Trophoblast cell (in vitro differentiated cells and primary cell): Measurements from ENCODE around the gene ADORA3.

Experiments used
- DNase-seq, 2 donors: peaks; one replicate each; pipeline ENCODE4 v3.0.0-alpha.2; 2016
- H2AFZ ChIP-seq: 2 replicates; pipeline ENCODE4 v1.6.1; 2013; ENCODE audit warnings: low read length, moderate library complexity, mild to moderate bottlenecking; ENCODE audit not compliant: insufficient read depth, poor library complexity
- H2AK5ac ChIP-seq: 2 replicates; pipeline ENCODE4 v1.6.1; 2013; ENCODE audit warnings: mild to moderate bottlenecking, low read length
- H2BK120ac ChIP-seq: 2 replicates; pipeline ENCODE4 v1.6.1; 2013; ENCODE audit warnings: low read length, mild to moderate bottlenecking, moderate library complexity; ENCODE audit not compliant: insufficient read depth, poor library complexity
- H2BK12ac ChIP-seq: 2 replicates; pipeline ENCODE4 v1.6.1; 2013; ENCODE audit warnings: mild to moderate bottlenecking, low read length, moderate library complexity
- H2BK5ac ChIP-seq: 2 replicates; pipeline ENCODE4 v1.6.1; 2013; ENCODE audit warnings: low read length, low read depth, moderate library complexity, mild to moderate bottlenecking; ENCODE audit not compliant: poor library complexity
- H3K14ac ChIP-seq: 2 replicates; pipeline ENCODE4 v1.6.1; 2013; ENCODE audit warnings: mild to moderate bottlenecking, low read length
- H3K18ac ChIP-seq: 2 replicates; pipeline ENCODE4 v1.6.1; 2013; ENCODE audit warnings: mild to moderate bottlenecking, low read length
- H3K23ac ChIP-seq: 2 replicates; pipeline ENCODE4 v1.6.1; 2013; ENCODE audit warnings: low read length
- H3K27ac ChIP-seq: 2 replicates; pipeline ENCODE4 v1.5.1; 2013; ENCODE audit warnings: low read depth, mild to moderate bottlenecking, inconsistent platforms, low read length, moderate library complexity
- H3K27me3 ChIP-seq: 2 replicates; pipeline ENCODE4 v1.6.1; 2013; ENCODE audit warnings: inconsistent platforms, mild to moderate bottlenecking, low read length, moderate library complexity; ENCODE audit not compliant: insufficient read depth
- H3K36me3 ChIP-seq, 2 experiments: 1 replicate in 1 of 2; 2 replicates in 1 of 2; pipeline ENCODE4 v1.6.1; 2013; ENCODE audit warnings: low read length in 2 of 2, mild to moderate bottlenecking in 2 of 2, moderate library complexity in 1 of 2; ENCODE audit not compliant: insufficient read depth in 2 of 2, control insufficient read depth in 1 of 2
- H3K4ac ChIP-seq: 2 replicates; pipeline ENCODE4 v1.6.1; 2013; ENCODE audit warnings: low read depth, mild to moderate bottlenecking, low read length, moderate library complexity
- H3K4me1 ChIP-seq, 2 experiments: 1 replicate in 1 of 2; 2 replicates in 1 of 2; pipeline ENCODE4 v1.6.1; 2013; ENCODE audit warnings: low read length in 2 of 2, mild to moderate bottlenecking in 2 of 2, moderate library complexity in 1 of 2; ENCODE audit not compliant: insufficient read depth in 2 of 2, control insufficient read depth in 1 of 2
- H3K4me2 ChIP-seq: 2 replicates; pipeline ENCODE4 v1.6.1; 2013; ENCODE audit warnings: inconsistent platforms, mild to moderate bottlenecking, low read length, moderate library complexity
- H3K4me3 ChIP-seq: 2 replicates; pipeline ENCODE4 v1.5.1; 2013; ENCODE audit warnings: mild to moderate bottlenecking, low read depth, low read length, inconsistent platforms
- H3K79me1 ChIP-seq: one replicate; pipeline ENCODE4 v1.6.1; 2013; ENCODE audit warnings: low read length
- H3K79me2 ChIP-seq: 2 replicates; pipeline ENCODE4 v1.6.1; 2013; ENCODE audit warnings: low read length, mild to moderate bottlenecking; ENCODE audit not compliant: control insufficient read depth, insufficient read depth, poor library complexity
- H3K9ac ChIP-seq: 2 replicates; pipeline ENCODE4 v1.6.1; 2013; ENCODE audit warnings: mild to moderate bottlenecking, low read length
- H3K9me3 ChIP-seq: 2 replicates; pipeline ENCODE4 v1.6.1; 2013; ENCODE audit warnings: low read depth, mild to moderate bottlenecking, control low read depth, inconsistent platforms, low read length; ENCODE audit not compliant: insufficient read depth
- H4K12ac ChIP-seq: 2 replicates; pipeline ENCODE4 v1.6.1; 2013; ENCODE audit warnings: low read depth, mild to moderate bottlenecking, low read length, moderate library complexity
- H4K8ac ChIP-seq: 2 replicates; pipeline ENCODE4 v1.6.1; 2013; ENCODE audit warnings: low read depth, mild to moderate bottlenecking, low read length, moderate library complexity
- H4K91ac ChIP-seq: one replicate; pipeline ENCODE4 v1.6.1; 2013; ENCODE audit warnings: low read depth, mild to moderate bottlenecking, low read length, moderate library complexity
- WGBS: extraction: QIAGEN DNeasy Blood & Tissue Kit; methylation state at CpG from one replicate; pipeline ENCODE4 v1.1.7; 2013; ENCODE audit warnings: missing lambda C conversion rate; ENCODE audit not compliant: insufficient read length, insufficient coverage; ENCODE audit errors: extremely low coverage; 5-methylcytosine and 5-hydroxymethylcytosine counted together

The ADORA3 gene

DNA sequence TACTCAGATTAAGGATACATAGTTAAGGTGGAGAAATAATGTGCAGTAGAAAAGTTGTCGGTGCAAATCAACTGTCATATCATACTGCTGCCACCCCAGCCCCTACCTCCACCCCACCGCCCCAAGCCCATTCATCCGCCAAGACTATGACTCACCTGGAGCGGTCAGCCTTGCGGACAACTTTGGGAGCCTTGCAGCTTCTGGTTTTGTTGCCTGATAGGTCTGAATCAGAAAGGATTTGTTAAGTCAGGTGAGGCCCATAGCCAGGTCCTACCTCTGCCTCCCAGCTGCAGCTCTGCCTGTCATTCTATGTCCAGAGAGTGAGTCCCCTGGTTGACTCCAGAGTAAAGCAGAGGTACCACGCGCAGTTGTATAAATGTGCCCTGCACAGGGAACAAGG is 17.0 kb downstream of the ADORA3 start:
- H2BK5ac ChIP-seq = no peak overlapping the region
- H2BK120ac ChIP-seq = no peak overlapping the region
- no peaks in the 10 kb centered on the region for H3K9me3 ChIP-seq
- H3K27me3 ChIP-seq = no peaks in the 10 kb centered on the region
- H2AFZ ChIP-seq = no peak overlapping the region
- H3K18ac ChIP-seq = no peak overlapping the region
- H3K27ac ChIP-seq = no peak overlapping the region
- no peak overlapping the region for H4K8ac ChIP-seq
- H2AK5ac ChIP-seq = no peak overlapping the region
- no peak overlapping the region for H4K91ac ChIP-seq
- H3K79me1 ChIP-seq = no peaks in the 10 kb centered on the region
- no CpG with 5 or more reads among the region's 7 CpGs for WGBS
- no peak overlapping the region for H3K4me3 ChIP-seq
- no peak overlapping the region for H2BK12ac ChIP-seq
- no peak overlapping the region for H3K14ac ChIP-seq
- no peaks in the 10 kb centered on the region for H3K4me1 ChIP-seq
- no peak overlapping the region for H3K23ac ChIP-seq
- H3K4ac ChIP-seq = no peak overlapping the region
- DNase-seq = no peak
- H3K9ac ChIP-seq = no peak overlapping the region
- H4K12ac ChIP-seq = no peak overlapping the region
- H3K79me2 ChIP-seq = no peaks in the 10 kb centered on the region
- no peaks in the 10 kb centered on the region for H3K36me3 ChIP-seq
- H3K4me2 ChIP-seq = no peak overlapping the region

DNA sequence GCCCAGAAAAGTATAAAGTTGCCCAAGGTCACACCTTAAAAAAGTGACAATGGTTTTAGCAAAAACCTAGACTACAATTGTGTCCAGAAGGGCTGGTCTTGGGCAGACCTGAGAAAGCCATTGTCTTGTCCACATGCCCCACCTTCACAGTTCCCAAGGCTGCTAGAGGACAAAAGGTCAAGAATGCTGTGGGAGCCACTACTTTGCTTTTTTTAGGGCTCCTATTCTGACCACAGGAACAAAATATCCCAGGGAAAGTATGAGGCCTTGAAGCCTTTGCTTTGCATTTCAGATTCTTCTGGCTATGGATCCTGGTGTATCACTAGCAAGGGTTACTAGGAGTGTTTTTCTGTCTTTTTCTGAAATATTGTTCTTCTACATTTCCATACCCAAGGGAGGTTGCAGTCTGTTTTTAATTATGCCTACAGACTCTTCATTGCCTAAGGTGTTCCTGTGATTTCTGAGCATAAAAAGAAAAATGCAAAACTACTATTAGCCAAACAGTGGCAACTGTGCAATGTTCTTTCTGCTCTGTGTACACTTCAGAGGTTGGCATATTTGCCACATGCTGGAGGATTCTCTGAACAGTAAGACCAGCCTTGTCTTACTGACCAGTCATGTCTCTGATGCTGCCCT is 18.9 kb downstream of the ADORA3 start:
- no peak overlapping the region for H4K91ac ChIP-seq
- H3K9ac ChIP-seq = no peak overlapping the region
- H4K8ac ChIP-seq = no peak overlapping the region
- H3K36me3 ChIP-seq = no peaks in the 10 kb centered on the region
- no peak overlapping the region for H2AK5ac ChIP-seq
- H3K4me2 ChIP-seq = no peak overlapping the region
- H2BK12ac ChIP-seq = no peak overlapping the region
- no peak for DNase-seq
- no peaks in the 10 kb centered on the region for H3K79me2 ChIP-seq
- H3K9me3 ChIP-seq = no peaks in the 10 kb centered on the region
- H3K14ac ChIP-seq = no peak overlapping the region
- no peak overlapping the region for H2AFZ ChIP-seq
- no peak overlapping the region for H3K27ac ChIP-seq
- no peak overlapping the region for H2BK5ac ChIP-seq
- H3K18ac ChIP-seq = no peak overlapping the region
- no peak overlapping the region for H3K4ac ChIP-seq
- H4K12ac ChIP-seq = no peak overlapping the region
- H3K4me1 ChIP-seq = no peaks in the 10 kb centered on the region
- H3K79me1 ChIP-seq = no peaks in the 10 kb centered on the region
- H3K4me3 ChIP-seq = no peak overlapping the region
- no peak overlapping the region for H2BK120ac ChIP-seq
- H3K23ac ChIP-seq = no peak overlapping the region
- H3K27me3 ChIP-seq = no peaks in the 10 kb centered on the region

DNA sequence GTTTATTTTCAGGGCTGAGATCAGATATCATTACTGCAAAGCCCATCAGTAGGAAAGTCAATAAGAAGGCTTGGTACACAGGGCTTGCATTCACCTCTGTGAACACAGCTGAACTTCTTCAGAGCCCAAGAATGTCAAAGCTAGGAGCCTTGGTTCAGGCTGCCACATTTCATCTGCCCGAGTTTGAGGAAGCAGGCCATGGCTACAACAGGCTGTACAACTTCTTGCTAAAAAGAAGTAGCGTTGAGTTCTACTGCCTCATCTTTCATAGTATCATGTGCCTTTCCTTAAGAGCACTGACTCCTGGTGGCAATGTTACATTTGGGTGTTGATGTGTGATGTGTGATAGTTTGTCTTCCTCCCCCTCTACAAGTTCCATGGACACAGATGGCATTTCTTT is 19.6 kb downstream of the ADORA3 start:
- no peak overlapping the region for H3K4me3 ChIP-seq
- no peak overlapping the region for H2BK120ac ChIP-seq
- no peak overlapping the region for H2BK5ac ChIP-seq
- H4K91ac ChIP-seq = no peak overlapping the region
- no peaks in the 10 kb centered on the region for H3K79me1 ChIP-seq
- H2AK5ac ChIP-seq = no peak overlapping the region
- H3K4me1 ChIP-seq = no peaks in the 10 kb centered on the region
- no peak overlapping the region for H3K4me2 ChIP-seq
- H3K4ac ChIP-seq = no peak overlapping the region
- no peak for DNase-seq
- no peak overlapping the region for H3K9ac ChIP-seq
- WGBS = no CpG with 5 or more reads among the region's 2 CpGs
- H3K18ac ChIP-seq = no peak overlapping the region
- H3K27ac ChIP-seq = no peak overlapping the region
- no peak overlapping the region for H4K8ac ChIP-seq
- no peak overlapping the region for H3K23ac ChIP-seq
- no peak overlapping the region for H3K14ac ChIP-seq
- H3K9me3 ChIP-seq = no peaks in the 10 kb centered on the region
- no peak overlapping the region for H2AFZ ChIP-seq
- no peak overlapping the region for H4K12ac ChIP-seq
- no peaks in the 10 kb centered on the region for H3K27me3 ChIP-seq
- no peaks in the 10 kb centered on the region for H3K79me2 ChIP-seq
- H2BK12ac ChIP-seq = no peak overlapping the region
- H3K36me3 ChIP-seq = no peaks in the 10 kb centered on the region

DNA sequence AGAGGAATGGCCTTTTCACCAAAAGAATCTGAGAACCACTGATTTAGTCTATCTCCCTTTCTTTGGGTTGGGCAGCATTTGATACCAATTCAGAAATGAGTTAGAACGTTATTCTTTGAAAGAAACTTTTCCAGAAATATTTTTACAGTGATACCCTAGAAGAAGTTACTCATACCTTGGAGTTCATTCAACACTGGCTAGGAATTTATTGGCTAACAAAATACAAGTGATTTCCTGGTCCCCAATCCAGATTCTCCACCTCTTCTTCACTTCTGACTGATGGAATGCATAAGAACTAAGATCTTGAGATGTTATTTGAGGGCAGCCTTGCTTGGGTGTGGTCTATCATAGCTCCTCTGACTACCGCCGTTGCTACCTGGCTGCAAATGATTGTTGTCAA is 20.3 kb downstream of the ADORA3 start:
- H2AK5ac ChIP-seq = no peak overlapping the region
- H3K4ac ChIP-seq = no peak overlapping the region
- H2BK120ac ChIP-seq = no peak overlapping the region
- no peak overlapping the region for H3K4me2 ChIP-seq
- H2BK12ac ChIP-seq = no peak overlapping the region
- no peak overlapping the region for H2AFZ ChIP-seq
- H4K12ac ChIP-seq = no peak overlapping the region
- no peaks in the 10 kb centered on the region for H3K4me1 ChIP-seq
- H2BK5ac ChIP-seq = no peak overlapping the region
- no peak overlapping the region for H4K91ac ChIP-seq
- H3K9ac ChIP-seq = no peak overlapping the region
- no CpG with 5 or more reads among the region's 3 CpGs for WGBS
- no peak overlapping the region for H4K8ac ChIP-seq
- H3K79me2 ChIP-seq = no peaks in the 10 kb centered on the region
- no peak overlapping the region for H3K4me3 ChIP-seq
- no peak overlapping the region for H3K18ac ChIP-seq
- H3K79me1 ChIP-seq = no peaks in the 10 kb centered on the region
- H3K27ac ChIP-seq = no peak overlapping the region
- DNase-seq = no peak
- H3K14ac ChIP-seq = no peak overlapping the region
- no peaks in the 10 kb centered on the region for H3K27me3 ChIP-seq
- no peak overlapping the region for H3K23ac ChIP-seq
- H3K9me3 ChIP-seq = no peaks in the 10 kb centered on the region
- no peaks in the 10 kb centered on the region for H3K36me3 ChIP-seq
